Endothelial cell of umbilical vein (primary cell): ENCODE measurements around the gene ADARB2. TPM values are rescaled to one million over a fixed set of nuclear protein-coding genes. Genes with fewer than 3 reads are reported as not detected.

Source experiments
- BruUV-seq: library from RNA; stranded (reverse); fragments of 400-500 nt; replicated peaks from 2 replicates; lab custom pipeline; 2021; lab: Mats Ljungman, UMichigan
- CTCF ChIA-PET: fragments of 300-600, 350-600 bp; sonication (Branson Sonifier 250); formaldehyde crosslinking; loops from one replicate; lab custom pipeline; 2021; ENCODE audit warnings: antibody characterized with exemption, inconsistent platforms; lab: Charles Lee
- POLR2A ChIA-PET: fragments of 300-600, 350-600 bp; sonication (Branson Sonifier 250); formaldehyde crosslinking; loops from one replicate; lab custom pipeline; 2021; ENCODE audit warnings: antibody characterized with exemption, inconsistent platforms; lab: Charles Lee
- DNase-seq: peaks from one replicate; pipeline ENCODE4 v3.0.0-alpha.2; 2011; ENCODE audit warnings: low read depth, low spot score
- FAIRE-seq: peaks from 2 replicates; lab custom pipeline; 2011; peaks lifted over from hg19 to GRCh38; lab: Jason Lieb, UNC
- H2AFZ ChIP-seq: 2 replicates; pipeline ENCODE4 v1.6.0; 2012; ENCODE audit warnings: low read depth, low read length, control low read depth, inconsistent platforms
- H3K27ac ChIP-seq: 2 replicates; pipeline ENCODE4 v1.5.1; 2011; ENCODE audit warnings: low read depth, mild to moderate bottlenecking, control low read depth, low read length, moderate library complexity; ENCODE audit not compliant: insufficient read depth
- H3K27me3 ChIP-seq, 2 experiments: 2 replicates each; pipeline versions ENCODE4 v1.6.0 to v1.6.1; 2011; ENCODE audit warnings: low read length in 2 of 2, mixed read lengths in 1 of 2; ENCODE audit not compliant: control insufficient read depth in 2 of 2, insufficient read depth in 2 of 2
- H3K36me3 ChIP-seq, 2 experiments: 2 replicates in 1 of 2; 3 replicates in 1 of 2; pipeline ENCODE4 v1.5.1; 2011; ENCODE audit warnings: low read length in 2 of 2, mild to moderate bottlenecking in 1 of 2, moderate library complexity in 1 of 2; ENCODE audit not compliant: control insufficient read depth in 2 of 2, insufficient read depth in 2 of 2; ENCODE audit errors: extremely low read depth in 1 of 2
- H3K4me1 ChIP-seq: 3 replicates; pipeline ENCODE4 v1.5.1; 2011; ENCODE audit warnings: mild to moderate bottlenecking, low read length; ENCODE audit not compliant: control insufficient read depth, insufficient read depth; ENCODE audit errors: extremely low read depth
- H3K4me2 ChIP-seq: 2 replicates; pipeline ENCODE4 v1.6.1; 2011; ENCODE audit warnings: low read length, control low read depth, mixed read lengths; ENCODE audit not compliant: insufficient read depth
- H3K4me3 ChIP-seq, 3 experiments: fragments of 200-600 bp in 1 of 3; sonication (generic), shearing (Covaris generic) in 1 of 3; replicated peaks in 1 of 3; 2 replicates each; pipeline ENCODE4 v1.5.1; 2011 to 2016; ENCODE audit warnings: control low read depth in 3 of 3, low read length in 3 of 3, mild to moderate bottlenecking in 2 of 3, inconsistent platforms in 1 of 3, low read depth in 1 of 3, moderate library complexity in 1 of 3; ENCODE audit not compliant: insufficient read depth in 1 of 3
- H3K79me2 ChIP-seq: 2 replicates; pipeline ENCODE4 v1.6.0; 2012; ENCODE audit warnings: low read length, inconsistent platforms; ENCODE audit not compliant: control insufficient read depth, insufficient read depth
- H3K9ac ChIP-seq: replicated peaks from 2 replicates; pipeline ENCODE3; 2011; ENCODE audit warnings: low read length, control low read depth; ENCODE audit not compliant: insufficient read depth; ENCODE audit errors: extremely low read depth
- H3K9me1 ChIP-seq: replicated peaks from 3 replicates; pipeline ENCODE4 v1.6.0; 2011; ENCODE audit warnings: mild to moderate bottlenecking, low read length; ENCODE audit not compliant: control insufficient read depth, insufficient read depth; ENCODE audit errors: extremely low read depth
- H3K9me3 ChIP-seq: replicated peaks from 2 replicates; pipeline ENCODE4 v1.5.1; 2012; ENCODE audit warnings: low read length, inconsistent platforms; ENCODE audit not compliant: control insufficient read depth, insufficient read depth
- H4K20me1 ChIP-seq: replicated peaks from 2 replicates; pipeline ENCODE3; 2011; ENCODE audit warnings: mild to moderate bottlenecking, low read length; ENCODE audit not compliant: control insufficient read depth, insufficient read depth; ENCODE audit errors: extremely low read depth
- EZH2 ChIP-seq: IDR thresholded peaks from 2 replicates; pipeline ENCODE4 v1.6.1; 2012; ENCODE audit warnings: borderline replicate concordance, low read depth, mild to moderate bottlenecking, moderate library complexity, low read length, inconsistent platforms; ENCODE audit not compliant: severe bottlenecking
- FOS ChIP-seq: IDR thresholded peaks from 2 replicates; pipeline ENCODE4 v1.6.1; 2011; ENCODE audit warnings: mild to moderate bottlenecking, low read length, moderate library complexity, borderline replicate concordance; ENCODE audit not compliant: insufficient read depth
- GATA2 ChIP-seq: IDR thresholded peaks from 2 replicates; pipeline ENCODE4 v1.7.0; 2011; ENCODE audit warnings: low read depth, mild to moderate bottlenecking, moderate library complexity, mixed read lengths, low read length; ENCODE audit not compliant: insufficient read length, insufficient read depth
- JUN ChIP-seq: IDR thresholded peaks from 2 replicates; pipeline ENCODE4 v1.6.1; 2011; ENCODE audit warnings: borderline replicate concordance, low read depth; ENCODE audit not compliant: insufficient read length, insufficient read depth
- MAX ChIP-seq: IDR thresholded peaks from 2 replicates; pipeline ENCODE4 v1.6.1; 2011; ENCODE audit not compliant: insufficient read depth, insufficient read length
- MYC ChIP-seq: IDR thresholded peaks from one replicate; pipeline ENCODE4 v1.6.1; 2011; ENCODE audit warnings: mild to moderate bottlenecking, low read depth, low read length
- POLR2A ChIP-seq: IDR thresholded peaks from 2 replicates; pipeline ENCODE4 v1.6.1; 2012; ENCODE audit warnings: low read depth, mild to moderate bottlenecking, control low read depth, low read length
- POLR2AphosphoS5 ChIP-seq: IDR thresholded peaks from 2 replicates; pipeline ENCODE4 v1.6.1; 2012; ENCODE audit warnings: low read depth, mild to moderate bottlenecking, control low read depth, low read length, moderate library complexity; ENCODE audit not compliant: insufficient read depth
- dilution Hi-C: fragments of 300-500 bp; cut with MboI; formaldehyde crosslinking; loops from one replicate; pipeline ENCODE4 v1.15.0; 2019; ENCODE audit warnings: low sequenced_read_pairs; ENCODE audit not compliant: extremely low pct_ligation_motif_present
- intact Hi-C: fragments of 100-400 bp; cut with micrococcal nuclease; formaldehyde crosslinking; loops from one replicate; pipeline ENCODE4 v1.10.0; 2022
- polyA plus RNA-seq, 4 experiments: library from polyadenylated mRNA; depleted of rRNA in 3 of 4; stranded (reverse) in 3 of 4; unstranded in 1 of 4; fragments of >200 nt; gene quantifications; 2 replicates each; pipeline versions ENCODE4 v1.2.1 to v1.2.3, GENCODE V29; 2011 to 2012; ENCODE audit warnings: missing spikeins in 1 of 4
- total RNA-seq: library from RNA; stranded (reverse); gene quantifications from 2 replicates; pipeline ENCODE4 v1.2.3, GENCODE V29; 2021
- TF ChIP-seq, protein P1 (sequence below), 2 donors: IDR thresholded peaks; 1 replicate in 1 of 2; 2 replicates in 1 of 2; pipeline ENCODE4 v1.5.1; 2011; ENCODE audit warnings: low read length in 2 of 2, mild to moderate bottlenecking in 2 of 2, moderate library complexity in 2 of 2, control low read depth in 1 of 2, inconsistent platforms in 1 of 2, low read depth in 1 of 2; ENCODE audit not compliant: insufficient read depth in 1 of 2; ENCODE audit errors: extremely low read depth in 1 of 2

Gene ADARB2
- total and polyA plus RNA-seq, 2 donors (not counting 3 experiments of a cell fraction or from before 2014, with no cell fraction given) = not detected

DNA sequence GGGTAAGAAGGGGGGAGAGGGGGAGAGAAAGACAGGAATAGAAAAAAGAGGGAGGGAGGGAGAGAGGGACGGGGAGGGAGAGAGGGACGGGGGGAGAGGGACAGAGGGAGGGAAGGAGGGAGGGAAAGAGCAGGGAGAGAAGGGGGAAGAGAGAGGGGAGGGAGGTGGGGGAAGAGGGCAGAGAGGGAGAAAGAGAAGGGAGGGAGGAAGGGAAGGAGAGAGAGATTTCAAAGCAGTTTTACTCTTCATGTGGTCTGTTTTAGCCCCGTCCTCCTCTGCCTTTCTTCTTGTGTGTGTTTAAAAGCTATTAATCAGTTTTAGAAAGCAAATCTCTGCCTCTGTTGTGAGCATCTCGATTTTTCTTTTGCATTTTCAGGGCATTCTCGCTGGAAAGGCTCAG lies 444.2 kb downstream of the ADARB2 start:
- no peak overlapping the region for H3K4me2 ChIP-seq
- no peak for FAIRE-seq
- no peaks in the 10 kb centered on the region for H3K9me1 ChIP-seq
- H2AFZ ChIP-seq = no peak overlapping the region
- intact Hi-C loops (no loop called here), dilution Hi-C loops (no loop called here)
- CTCF ChIA-PET = no interaction called here
- no TSS peak for BruUV-seq
- no peaks in the 10 kb centered on the region for H4K20me1 ChIP-seq
- no peaks in the 10 kb centered on the region for H3K27me3 ChIP-seq
- H3K4me3 ChIP-seq = no peak overlapping the region
- no peaks in the 10 kb centered on the region for H3K4me1 ChIP-seq
- no peaks in the 10 kb centered on the region for H3K36me3 ChIP-seq
- H3K27ac ChIP-seq = no peak overlapping the region
- no peak for DNase-seq
- H3K9ac ChIP-seq = no peak overlapping the region
- TF ChIP-seq, protein P1, sequence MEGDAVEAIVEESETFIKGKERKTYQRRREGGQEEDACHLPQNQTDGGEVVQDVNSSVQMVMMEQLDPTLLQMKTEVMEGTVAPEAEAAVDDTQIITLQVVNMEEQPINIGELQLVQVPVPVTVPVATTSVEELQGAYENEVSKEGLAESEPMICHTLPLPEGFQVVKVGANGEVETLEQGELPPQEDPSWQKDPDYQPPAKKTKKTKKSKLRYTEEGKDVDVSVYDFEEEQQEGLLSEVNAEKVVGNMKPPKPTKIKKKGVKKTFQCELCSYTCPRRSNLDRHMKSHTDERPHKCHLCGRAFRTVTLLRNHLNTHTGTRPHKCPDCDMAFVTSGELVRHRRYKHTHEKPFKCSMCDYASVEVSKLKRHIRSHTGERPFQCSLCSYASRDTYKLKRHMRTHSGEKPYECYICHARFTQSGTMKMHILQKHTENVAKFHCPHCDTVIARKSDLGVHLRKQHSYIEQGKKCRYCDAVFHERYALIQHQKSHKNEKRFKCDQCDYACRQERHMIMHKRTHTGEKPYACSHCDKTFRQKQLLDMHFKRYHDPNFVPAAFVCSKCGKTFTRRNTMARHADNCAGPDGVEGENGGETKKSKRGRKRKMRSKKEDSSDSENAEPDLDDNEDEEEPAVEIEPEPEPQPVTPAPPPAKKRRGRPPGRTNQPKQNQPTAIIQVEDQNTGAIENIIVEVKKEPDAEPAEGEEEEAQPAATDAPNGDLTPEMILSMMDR (IDR thresholded peaks at IDR 0.05; ENCODE audit: extremely low read depth in 1 of 2, insufficient read depth in 1 of 2, low read depth in 1 of 2, low read length in 2 of 2) = no peak
- TF ChIP-seq JUN (no peak), POLR2AphosphoS5 (no peak), GATA2 (no peak), MYC (no peak), FOS (no peak), MAX (no peak), POLR2A (no peak), EZH2 (no peak)
- H3K9me3 ChIP-seq = no peaks in the 10 kb centered on the region
- no peaks in the 10 kb centered on the region for H3K79me2 ChIP-seq
- POLR2A ChIA-PET = no interaction called here
